ENCODE measurements around the gene ACTR3C. TPM values are rescaled to one million over a fixed set of nuclear protein-coding genes. Genes with fewer than 3 reads are reported as not detected.
"Not testable (repeated sequence)": the region's sequence is repeated elsewhere in the genome, so short reads cannot be mapped to it uniquely, and the experiment has no call there.

ACTR3C gene
- total and polyA plus RNA-seq, 5 donors, result 4.2 to 7.4 (median 5.4) TPM

GRCh38 chr7:150295614-150296013 is 27.7 kb downstream of the ACTR3C start:
- H3K27ac ChIP-seq (ENCODE audit: low read length); intact Hi-C loops (cut with DNase I); H3K4me1 ChIP-seq (ENCODE audit: control insufficient read depth, insufficient read depth, low read length); DNase-seq; H3K27me3 ChIP-seq (ENCODE audit: control insufficient read depth, insufficient read depth); H3K9me3 ChIP-seq (ENCODE audit: control insufficient read depth, low read length); H3K4me3 ChIP-seq (ENCODE audit: low read length): not testable (repeated sequence)
- peak; percentile 64 to 75 for ATAC-seq
- 84% methylated on average over 3 of the region's 8 CpGs for WGBS

- H3K9me3 ChIP-seq (ENCODE audit: control insufficient read depth, low read length); intact Hi-C loops (cut with DNase I); H3K4me3 ChIP-seq (ENCODE audit: low read length); ATAC-seq; H3K27ac ChIP-seq (ENCODE audit: low read length); H3K27me3 ChIP-seq (ENCODE audit: control insufficient read depth, insufficient read depth); DNase-seq; H3K4me1 ChIP-seq (ENCODE audit: control insufficient read depth, insufficient read depth, low read length): not testable (repeated sequence)
- WGBS, result 92% methylated on average over 8 of the region's 8 CpGs
Measured at GRCh38 chr7:150295027-150295426, 28.3 kb downstream of the ACTR3C start.

GRCh38 chr7:150290317-150290716 is 33.0 kb downstream of the ACTR3C start:
- intact Hi-C loops (cut with DNase I); ATAC-seq: not testable (repeated sequence)
- 48% methylated on average over 6 of the region's 6 CpGs for WGBS

GRCh38 chr7:150288816-150289215 is 34.5 kb downstream of the ACTR3C start:
- H3K4me1 ChIP-seq (ENCODE audit: control insufficient read depth, insufficient read depth, low read length); DNase-seq; H3K27ac ChIP-seq (ENCODE audit: low read length); H3K4me3 ChIP-seq (ENCODE audit: low read length); H3K27me3 ChIP-seq (ENCODE audit: control insufficient read depth, insufficient read depth); H3K9me3 ChIP-seq (ENCODE audit: control insufficient read depth, low read length); ATAC-seq: not testable (repeated sequence)
- WGBS, result 90% methylated on average over 5 of the region's 6 CpGs
- intact Hi-C loops (cut with DNase I), result loop anchor here in 2 of 4 donors (5.0 kb wide), 1 partner anchor 133 kb away; no protein-coding TSS in a partner anchor

More at GRCh38 chr7:150290317-150290716, 33.0 kb downstream of the ACTR3C start:
- H3K9me3 ChIP-seq (ENCODE audit: control insufficient read depth, low read length); H3K27me3 ChIP-seq (ENCODE audit: control insufficient read depth, insufficient read depth); H3K4me3 ChIP-seq (ENCODE audit: low read length); H3K4me1 ChIP-seq (ENCODE audit: control insufficient read depth, insufficient read depth, low read length); DNase-seq; H3K27ac ChIP-seq (ENCODE audit: low read length): not testable (repeated sequence)

- H3K9me3 ChIP-seq (ENCODE audit: control insufficient read depth, low read length); H3K27ac ChIP-seq (ENCODE audit: low read length); DNase-seq; ATAC-seq; H3K27me3 ChIP-seq (ENCODE audit: control insufficient read depth, insufficient read depth); H3K4me3 ChIP-seq (ENCODE audit: low read length); H3K4me1 ChIP-seq (ENCODE audit: control insufficient read depth, insufficient read depth, low read length): not testable (repeated sequence)
- intact Hi-C loops (cut with DNase I), result loop anchor here in 2 of 4 donors (5.0 kb wide), 1 partner anchor 134 kb away; no protein-coding TSS in a partner anchor
- WGBS, result 74% methylated on average over 7 of the region's 7 CpGs
Measured at GRCh38 chr7:150287815-150288214, 35.5 kb downstream of the ACTR3C start.

- peak; percentile 84 to 86 for ATAC-seq
- H3K27me3 ChIP-seq (ENCODE audit: control insufficient read depth, insufficient read depth); DNase-seq; H3K27ac ChIP-seq (ENCODE audit: low read length); H3K4me3 ChIP-seq (ENCODE audit: low read length); H3K9me3 ChIP-seq (ENCODE audit: control insufficient read depth, low read length); H3K4me1 ChIP-seq (ENCODE audit: control insufficient read depth, insufficient read depth, low read length): not testable (repeated sequence)
- 30% methylated on average over 16 of the region's 16 CpGs for WGBS
- intact Hi-C loops (cut with DNase I), result loop anchor here in 2 of 4 donors (5.0 kb wide), 1 partner anchor 136 kb away; no protein-coding TSS in a partner anchor
Measured at GRCh38 chr7:150285849-150286754, 37.2 kb downstream of the ACTR3C start.

- H3K4me3 ChIP-seq (ENCODE audit: low read length); H3K27ac ChIP-seq (ENCODE audit: low read length); H3K27me3 ChIP-seq (ENCODE audit: control insufficient read depth, insufficient read depth); H3K4me1 ChIP-seq (ENCODE audit: control insufficient read depth, insufficient read depth, low read length); ATAC-seq; intact Hi-C loops (cut with DNase I); H3K9me3 ChIP-seq (ENCODE audit: control insufficient read depth, low read length); DNase-seq: not testable (repeated sequence)
- WGBS, result 67% methylated on average over 5 of the region's 6 CpGs
Measured at GRCh38 chr7:150283608-150284007, 39.7 kb downstream of the ACTR3C start.

- ATAC-seq; intact Hi-C loops (cut with DNase I): not testable (repeated sequence)
- 48% methylated on average over 2 of the region's 3 CpGs for WGBS
Measured at GRCh38 chr7:150283111-150283510, 40.2 kb downstream of the ACTR3C start.

GRCh38 chr7:150281681-150282403 is 41.5 kb downstream of the ACTR3C start:
- ATAC-seq; H3K4me3 ChIP-seq (ENCODE audit: low read length); H3K27ac ChIP-seq (ENCODE audit: low read length); H3K27me3 ChIP-seq (ENCODE audit: control insufficient read depth, insufficient read depth); H3K4me1 ChIP-seq (ENCODE audit: control insufficient read depth, insufficient read depth, low read length); intact Hi-C loops (cut with DNase I); H3K9me3 ChIP-seq (ENCODE audit: control insufficient read depth, low read length): not testable (repeated sequence)
- 88% methylated on average over 14 of the region's 25 CpGs for WGBS
- peak in 1 of 3 donors; percentile 6 for DNase-seq

More at GRCh38 chr7:150283111-150283510, 40.2 kb downstream of the ACTR3C start:
- H3K9me3 ChIP-seq (ENCODE audit: control insufficient read depth, low read length); H3K4me1 ChIP-seq (ENCODE audit: control insufficient read depth, insufficient read depth, low read length); DNase-seq; H3K27me3 ChIP-seq (ENCODE audit: control insufficient read depth, insufficient read depth); H3K4me3 ChIP-seq (ENCODE audit: low read length); H3K27ac ChIP-seq (ENCODE audit: low read length): not testable (repeated sequence)

- H3K27me3 ChIP-seq (ENCODE audit: control insufficient read depth, insufficient read depth); H3K27ac ChIP-seq (ENCODE audit: low read length); H3K9me3 ChIP-seq (ENCODE audit: control insufficient read depth, low read length); ATAC-seq; H3K4me3 ChIP-seq (ENCODE audit: low read length); intact Hi-C loops (cut with DNase I); H3K4me1 ChIP-seq (ENCODE audit: control insufficient read depth, insufficient read depth, low read length): not testable (repeated sequence)
- DNase-seq, result peak in 2 of 3 donors; percentile 7 to 32
- WGBS, result 91% methylated on average over 11 of the region's 11 CpGs
Measured at GRCh38 chr7:150278383-150278782, 45.0 kb downstream of the ACTR3C start.
